HG03159 (cell line): Measurements from ENCODE around the gene LRCH2.
"Not testable (repeated sequence)": the region's sequence is repeated elsewhere in the genome, so short reads cannot be mapped to it uniquely, and the experiment has no call there.

Experiments used
- ATAC-seq: cut with Tn5 transposase; IDR thresholded peaks from one replicate; pipeline ENCODE4 v1.9.1; 2021; ENCODE audit warnings: mild to moderate bottlenecking, moderate library complexity; ENCODE audit not compliant: unreplicated experiment

LRCH2 gene

GRCh38 chrX:115233497-115234455 lies at the start of gene LRCH2:
TSS of gene LRCH2 (minus strand) at chrX:115234096. CDS start at chrX:115234041, 55 bp downstream.
- no peak for ATAC-seq

- ATAC-seq: no peak
Measured at GRCh38 chrX:115269051-115269683, 35.3 kb upstream of the LRCH2 start.

- ATAC-seq: peak; percentile 78
Measured at GRCh38 chrX:115268421-115268820, 34.5 kb upstream of the LRCH2 start.

GRCh38 chrX:115266300-115266699 lies 32.4 kb upstream of the LRCH2 start:
- ATAC-seq: no peak

- no peak for ATAC-seq
Measured at GRCh38 chrX:115264009-115264408, 30.1 kb upstream of the LRCH2 start.

GRCh38 chrX:115261148-115261547 lies 27.3 kb upstream of the LRCH2 start:
- ATAC-seq: no peak

- no peak for ATAC-seq
Measured at GRCh38 chrX:115260330-115260729, 26.4 kb upstream of the LRCH2 start.

GRCh38 chrX:115259238-115259875 lies 25.5 kb upstream of the LRCH2 start:
- ATAC-seq: no peak

- no peak for ATAC-seq
Measured at GRCh38 chrX:115257711-115258110, 23.8 kb upstream of the LRCH2 start.

GRCh38 chrX:115255003-115255402 lies 21.1 kb upstream of the LRCH2 start:
- ATAC-seq: no peak

- no peak for ATAC-seq
Measured at GRCh38 chrX:115251458-115252233, 17.8 kb upstream of the LRCH2 start.

- no peak for ATAC-seq
Measured at GRCh38 chrX:115237056-115237455, 3.2 kb upstream of the LRCH2 start.

- no peak for ATAC-seq
Measured at GRCh38 chrX:115236560-115236959, 2.7 kb upstream of the LRCH2 start.

GRCh38 chrX:115234461-115234860 lies 565 bp upstream of the LRCH2 start:
- no peak for ATAC-seq

- no peak for ATAC-seq
Measured at GRCh38 chrX:115232933-115233496, 881 bp downstream of the LRCH2 start.

GRCh38 chrX:115229337-115230003 lies 4.4 kb downstream of the LRCH2 start:
- no peak for ATAC-seq

- ATAC-seq: no peak
Measured at GRCh38 chrX:115226929-115227328, 7.0 kb downstream of the LRCH2 start.

- ATAC-seq: not testable (repeated sequence)
Measured at GRCh38 chrX:115217346-115217745, 16.6 kb downstream of the LRCH2 start.

GRCh38 chrX:115214605-115215004 lies 19.3 kb downstream of the LRCH2 start:
- ATAC-seq: no peak

GRCh38 chrX:115214151-115214550 lies 19.7 kb downstream of the LRCH2 start:
- no peak for ATAC-seq
